Measurements from ENCODE around the gene NTSR1.

Gene NTSR1

GRCh38 chr20:62692801-62693523, 15.7 kb upstream of the NTSR1 start:
- FAIRE-seq (no peak), DNase-seq (ENCODE audit: insufficient read length, low spot score) (no peak)

GRCh38 chr20:62693524-62693922, 15.1 kb upstream of the NTSR1 start:
- FAIRE-seq (no peak), DNase-seq (ENCODE audit: insufficient read length, low spot score) (no peak)

- no peak for DNase-seq (ENCODE audit: insufficient read length, low spot score)
- no peak for FAIRE-seq
Observed at GRCh38 chr20:62694106-62694505, 14.5 kb upstream of the NTSR1 start.

DNA sequence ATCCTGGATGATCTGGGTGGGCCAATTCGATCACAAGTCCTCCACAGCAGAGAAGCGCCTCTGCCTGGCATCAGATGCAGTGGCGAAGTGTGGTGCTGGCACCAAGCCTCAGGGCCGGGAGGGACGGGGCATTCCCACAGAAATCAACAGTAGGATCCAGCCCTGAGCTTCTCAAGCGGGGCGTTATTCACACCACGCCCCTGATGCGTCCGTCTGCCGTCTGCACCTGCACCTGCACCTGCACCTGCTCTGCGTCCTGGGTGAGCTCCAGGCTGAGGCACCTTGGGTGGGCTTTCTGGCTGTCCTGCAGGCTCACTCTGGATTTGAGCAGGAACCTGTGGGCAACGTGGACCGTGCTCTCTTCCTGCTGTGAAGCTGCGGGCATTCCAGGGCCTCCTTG, 13.8 kb upstream of the NTSR1 start:
- FAIRE-seq (no peak), DNase-seq (ENCODE audit: insufficient read length, low spot score) (no peak)

- FAIRE-seq (no peak), DNase-seq (ENCODE audit: insufficient read length, low spot score) (no peak)
Observed at GRCh38 chr20:62695448-62696414, 12.9 kb upstream of the NTSR1 start.

- DNase-seq (ENCODE audit: insufficient read length, low spot score) (no peak), FAIRE-seq (no peak)
Observed at GRCh38 chr20:62696434-62696957, 12.1 kb upstream of the NTSR1 start.

- no peak for DNase-seq (ENCODE audit: insufficient read length, low spot score)
- FAIRE-seq: no peak
Observed at GRCh38 chr20:62696989-62697388, 11.6 kb upstream of the NTSR1 start.

GRCh38 chr20:62697468-62697912, 11.1 kb upstream of the NTSR1 start:
- FAIRE-seq (no peak), DNase-seq (ENCODE audit: insufficient read length, low spot score) (no peak)

GRCh38 chr20:62698231-62698630, 10.4 kb upstream of the NTSR1 start:
- DNase-seq (ENCODE audit: insufficient read length, low spot score) (no peak), FAIRE-seq (no peak)

DNA sequence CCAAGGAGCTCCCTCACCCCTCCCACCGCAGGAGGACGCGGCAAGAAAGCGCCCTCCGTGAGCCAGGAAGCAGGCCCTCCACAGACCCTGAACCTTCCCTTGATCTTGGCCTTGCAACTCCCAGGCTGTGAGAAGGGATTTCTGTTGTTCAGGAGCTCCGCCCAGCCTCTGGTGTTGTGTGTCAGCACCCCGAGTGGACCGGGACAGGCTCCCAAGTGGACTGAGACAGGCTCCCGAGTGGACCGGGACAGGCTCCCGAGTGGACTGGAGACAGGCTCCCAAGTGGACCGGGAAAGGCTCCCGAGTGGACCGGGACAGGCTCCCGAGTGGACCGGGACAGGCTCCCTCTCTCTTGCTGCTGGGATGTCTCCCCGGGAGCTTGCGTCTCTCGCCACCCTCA, 9.3 kb upstream of the NTSR1 start:
- DNase-seq (ENCODE audit: insufficient read length, low spot score): no peak
- no peak for FAIRE-seq

GRCh38 chr20:62699741-62700140, 8.9 kb upstream of the NTSR1 start:
- FAIRE-seq: no peak
- DNase-seq (ENCODE audit: insufficient read length, low spot score): no peak

DNA sequence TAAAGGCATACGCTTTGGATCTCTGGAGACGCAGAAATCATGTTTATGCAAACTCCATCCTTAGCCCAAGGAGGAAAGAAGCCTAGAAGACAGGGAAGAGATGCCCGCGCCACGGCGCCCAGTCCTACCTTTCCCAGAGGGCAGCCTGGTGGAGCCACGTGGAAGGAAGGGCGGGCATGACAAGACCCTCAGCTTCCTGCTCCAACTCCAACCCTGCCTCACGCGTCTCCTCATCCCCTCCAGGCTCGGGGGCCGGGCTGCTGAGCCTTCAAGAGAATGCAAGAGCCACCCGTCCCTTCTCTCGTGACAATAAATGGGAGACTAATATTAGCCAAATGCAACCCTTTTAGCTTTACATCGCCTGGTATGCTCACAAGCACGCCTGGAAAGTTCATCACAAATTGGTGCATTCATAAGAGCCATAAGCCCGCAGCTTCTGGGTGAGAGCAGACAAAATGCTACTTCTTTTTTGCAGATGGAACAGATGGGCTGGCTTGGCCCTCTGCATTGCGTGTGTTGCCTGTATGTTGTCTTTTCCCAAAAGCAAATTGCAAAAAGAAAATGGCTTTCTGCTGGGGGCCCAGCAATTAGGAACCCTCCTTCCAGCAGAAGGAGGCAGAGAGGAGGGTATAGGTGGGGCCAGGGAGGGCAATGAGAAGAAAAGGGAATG, 8.2 kb upstream of the NTSR1 start:
- DNase-seq (ENCODE audit: insufficient read length, low spot score) (no peak), FAIRE-seq (no peak)

DNA sequence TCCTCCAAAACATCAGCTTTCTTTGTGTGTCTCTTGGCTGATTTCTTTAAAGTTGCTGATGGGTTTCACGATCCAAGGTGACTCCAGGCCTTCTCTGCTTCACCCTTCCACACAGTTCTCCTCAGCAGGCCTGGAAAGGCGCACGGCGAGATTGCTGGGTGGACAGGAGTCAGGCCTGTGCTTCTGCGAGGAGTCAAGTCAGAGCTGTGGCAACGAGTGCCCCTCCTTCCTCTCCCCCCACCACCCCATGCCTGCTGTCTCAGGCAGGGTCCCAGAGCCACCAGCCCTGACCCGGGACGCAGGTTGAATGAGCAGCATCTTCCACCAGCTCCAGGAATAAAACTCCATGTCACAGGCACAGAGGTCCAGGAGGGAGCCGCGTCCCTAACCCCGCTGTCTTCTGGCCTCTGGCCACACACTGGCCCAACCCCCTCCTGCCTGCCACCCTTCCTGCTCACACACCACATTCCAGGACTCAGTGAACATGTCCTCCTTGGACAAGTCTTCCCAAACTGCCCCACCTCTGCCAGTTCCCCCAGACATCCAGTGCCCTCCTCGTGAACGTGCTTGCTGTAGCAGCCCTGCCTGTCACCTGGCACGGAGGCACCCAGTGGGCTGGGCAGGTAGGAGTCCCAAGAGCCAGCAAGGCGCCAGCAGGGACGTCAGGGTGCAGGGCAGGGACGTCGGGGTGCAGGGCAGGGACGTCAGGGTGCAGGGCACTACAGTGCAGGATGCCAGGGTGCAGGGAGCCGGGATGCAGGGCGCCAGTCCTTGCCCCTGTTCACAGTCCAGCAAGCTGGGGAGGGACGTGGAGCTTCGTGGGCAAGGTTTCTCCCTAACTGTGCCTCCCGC, 7.2 kb upstream of the NTSR1 start:
- no peak for DNase-seq (ENCODE audit: insufficient read length, low spot score)
- FAIRE-seq: no peak

GRCh38 chr20:62702013-62702300, 6.7 kb upstream of the NTSR1 start:
- no peak for DNase-seq (ENCODE audit: insufficient read length, low spot score)
- FAIRE-seq: no peak

- FAIRE-seq (no peak), DNase-seq (ENCODE audit: insufficient read length, low spot score) (no peak)
Observed at GRCh38 chr20:62702895-62703852, 5.5 kb upstream of the NTSR1 start.

GRCh38 chr20:62703853-62704228, 4.8 kb upstream of the NTSR1 start:
- DNase-seq (ENCODE audit: insufficient read length, low spot score) (no peak), FAIRE-seq (no peak)

- FAIRE-seq (no peak), DNase-seq (ENCODE audit: insufficient read length, low spot score) (no peak)
Observed at GRCh38 chr20:62704341-62704948, 4.2 kb upstream of the NTSR1 start.

DNA sequence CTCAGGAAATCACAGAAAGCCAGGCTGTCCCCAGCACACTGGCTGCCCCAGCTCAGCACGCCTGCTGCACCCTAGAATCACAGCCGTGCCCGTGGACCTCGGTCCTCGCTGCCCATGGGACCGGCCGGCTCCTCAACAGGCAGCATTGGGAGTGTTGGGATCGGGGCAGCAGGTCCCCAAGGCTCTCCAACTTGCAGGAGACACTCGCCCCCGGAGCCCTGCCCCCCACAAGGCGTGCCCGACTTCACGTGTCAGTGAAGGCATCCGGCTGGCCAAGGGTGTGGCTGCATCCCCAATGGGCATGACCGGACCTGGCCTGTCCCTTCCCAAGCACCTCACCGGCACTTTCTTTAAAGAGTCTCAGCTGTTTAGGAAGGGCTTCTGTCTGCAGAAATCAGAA, 3.0 kb upstream of the NTSR1 start:
- FAIRE-seq (no peak), DNase-seq (ENCODE audit: insufficient read length, low spot score) (no peak)

DNA sequence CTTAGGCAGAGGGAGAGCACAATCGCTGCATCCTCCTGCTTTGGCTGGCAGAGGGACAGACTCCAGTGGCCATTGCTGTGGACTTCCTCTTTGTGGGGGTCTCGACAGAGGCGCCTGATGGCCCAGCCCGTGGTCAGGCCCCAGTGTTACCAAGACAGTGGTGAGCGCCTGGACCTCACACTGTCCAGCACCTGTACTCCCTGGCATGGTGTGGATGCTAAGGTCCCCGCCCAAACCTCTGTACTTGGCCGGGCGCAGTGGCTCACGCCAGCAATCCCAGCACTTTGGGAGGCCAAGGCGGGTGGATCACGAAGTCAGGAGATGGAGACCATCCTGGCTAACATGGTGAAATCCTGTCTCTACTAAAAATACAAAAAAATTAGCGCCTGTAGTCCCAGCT, 2.3 kb upstream of the NTSR1 start:
- DNase-seq (ENCODE audit: insufficient read length, low spot score) (no peak), FAIRE-seq (no peak)

All from GM19239 (cell line).